ENCODE measurements around the gene MRTFB. TPM values are rescaled to one million over a fixed set of nuclear protein-coding genes. Genes with fewer than 3 reads are reported as not detected.
"Not testable (repeated sequence)": the region's sequence is repeated elsewhere in the genome, so short reads cannot be mapped to it uniquely, and the experiment has no call there.

MRTFB gene
- total RNA-seq, 1 donor from 2014 or later = 83.1 TPM

DNA sequence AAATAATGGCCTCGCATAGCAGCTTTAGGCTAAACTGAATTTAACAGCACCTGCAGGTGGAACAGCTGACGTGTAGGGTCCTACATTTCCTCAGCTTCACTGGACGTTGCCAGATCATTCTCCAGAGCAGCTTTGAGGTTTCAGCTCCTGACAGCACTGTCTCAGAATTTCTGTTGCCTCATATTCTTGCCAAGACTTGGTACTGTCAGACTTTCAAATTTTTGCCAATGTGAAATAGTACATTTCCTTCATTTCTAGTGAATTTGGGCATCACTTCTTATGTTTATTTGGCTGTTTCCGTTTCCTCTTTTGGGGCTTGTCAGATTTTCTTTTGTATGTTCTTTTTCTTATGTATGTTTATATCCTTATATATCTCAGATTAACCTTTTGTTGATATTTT is 48.7 kb downstream of the MRTFB start:
- Mint-ChIP-seq H3K4me3 (ENCODE audit: low read depth) (no peak overlapping the region), H3K4me1 (ENCODE audit: low read depth) (peaks cover 7% of the 10 kb centered on the region), H3K27ac (no peak overlapping the region), H3K36me3 (ENCODE audit: insufficient read depth) (peaks cover 31% of the 10 kb centered on the region), H3K9me3 (ENCODE audit: low read depth) (peaks cover 3% of the 10 kb centered on the region), H3K27me3 (no peaks in the 10 kb centered on the region)
- TF ChIP-seq CTCF (IDR thresholded peaks at IDR 0.05; ENCODE audit: unreplicated experiment) = no peak
- no peak for DNase-seq (ENCODE audit: low spot score, unreplicated experiment)

DNA sequence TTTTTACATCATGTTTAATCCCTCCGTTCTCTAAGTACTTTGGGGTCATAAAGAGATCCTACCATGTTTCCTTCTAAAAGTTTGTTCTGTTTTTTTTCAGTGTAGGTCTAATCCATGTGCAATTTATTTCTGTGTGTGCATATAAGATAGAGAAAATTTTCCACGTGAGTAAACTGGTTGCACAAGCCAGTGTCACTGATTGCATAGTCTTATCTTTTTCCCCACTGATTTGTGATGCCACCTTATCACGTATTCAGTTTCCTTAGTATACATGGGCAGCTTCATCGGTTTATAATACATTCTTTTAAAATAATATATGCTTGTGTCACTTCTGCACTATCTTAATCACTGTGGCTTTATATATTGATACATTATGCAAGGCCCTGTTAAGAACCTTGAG is 49.2 kb downstream of the MRTFB start:
- H3K9me3 Mint-ChIP-seq (ENCODE audit: low read depth) = peaks cover 3% of the 10 kb centered on the region
- peak overlapping the region; percentile 2 for H3K27ac Mint-ChIP-seq
- peaks cover 13% of the 10 kb centered on the region for H3K4me1 Mint-ChIP-seq (ENCODE audit: low read depth)
- no peaks in the 10 kb centered on the region for H3K27me3 Mint-ChIP-seq
- H3K4me3 Mint-ChIP-seq (ENCODE audit: low read depth) = no peak overlapping the region
- no peak for TF ChIP-seq CTCF (IDR thresholded peaks at IDR 0.05; ENCODE audit: unreplicated experiment)
- DNase-seq (ENCODE audit: low spot score, unreplicated experiment) = no peak
- H3K36me3 Mint-ChIP-seq (ENCODE audit: insufficient read depth) = peaks cover 31% of the 10 kb centered on the region

GRCh38 chr16:14121142-14121541 is 50.0 kb downstream of the MRTFB start:
- no peak for DNase-seq (ENCODE audit: low spot score, unreplicated experiment)
- TF ChIP-seq CTCF (IDR thresholded peaks at IDR 0.05; ENCODE audit: unreplicated experiment) = no peak
- Mint-ChIP-seq H3K4me3 (ENCODE audit: low read depth) (no peak overlapping the region), H3K27me3 (no peaks in the 10 kb centered on the region), H3K36me3 (ENCODE audit: insufficient read depth) (peaks cover 29% of the 10 kb centered on the region), H3K4me1 (ENCODE audit: low read depth) (peaks cover 18% of the 10 kb centered on the region), H3K9me3 (ENCODE audit: low read depth) (peaks cover 3% of the 10 kb centered on the region), H3K27ac (no peak overlapping the region)

- peaks cover 23% of the 10 kb centered on the region for H3K4me1 Mint-ChIP-seq (ENCODE audit: low read depth)
- no peaks in the 10 kb centered on the region for H3K27me3 Mint-ChIP-seq
- H3K27ac Mint-ChIP-seq = no peak overlapping the region
- no peak overlapping the region for H3K4me3 Mint-ChIP-seq (ENCODE audit: low read depth)
- TF ChIP-seq CTCF (IDR thresholded peaks at IDR 0.05; ENCODE audit: unreplicated experiment) = no peak
- no peak for DNase-seq (ENCODE audit: low spot score, unreplicated experiment)
- peaks cover 29% of the 10 kb centered on the region for H3K36me3 Mint-ChIP-seq (ENCODE audit: insufficient read depth)
- peaks cover 3% of the 10 kb centered on the region for H3K9me3 Mint-ChIP-seq (ENCODE audit: low read depth)
Observed at GRCh38 chr16:14121872-14122271, 50.8 kb downstream of the MRTFB start.

DNA sequence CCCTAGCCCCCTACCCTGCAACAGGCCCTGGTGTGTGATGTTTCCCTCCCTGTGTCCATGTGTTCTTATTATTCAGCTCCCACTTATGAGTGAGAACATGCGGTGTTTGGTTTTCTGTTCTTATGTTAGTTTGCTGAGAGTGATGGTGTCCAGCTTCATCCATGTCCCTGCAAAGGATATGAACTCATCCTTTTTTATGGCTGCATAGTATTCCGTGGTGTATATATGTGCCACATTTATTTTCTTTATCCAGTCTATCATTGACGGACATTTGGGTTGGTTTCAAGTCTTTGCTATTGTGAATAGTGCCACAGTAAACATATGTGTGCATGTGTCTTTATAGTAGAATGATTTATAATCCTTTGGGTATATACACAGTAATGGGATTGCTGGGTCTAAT is 51.3 kb downstream of the MRTFB start:
- H3K36me3 Mint-ChIP-seq (ENCODE audit: insufficient read depth) = peaks cover 28% of the 10 kb centered on the region
- DNase-seq (ENCODE audit: low spot score, unreplicated experiment); H3K4me3 Mint-ChIP-seq (ENCODE audit: low read depth); H3K27ac Mint-ChIP-seq; H3K9me3 Mint-ChIP-seq (ENCODE audit: low read depth); H3K27me3 Mint-ChIP-seq: not testable (repeated sequence)
- peaks cover 23% of the 10 kb centered on the region for H3K4me1 Mint-ChIP-seq (ENCODE audit: low read depth)

DNA sequence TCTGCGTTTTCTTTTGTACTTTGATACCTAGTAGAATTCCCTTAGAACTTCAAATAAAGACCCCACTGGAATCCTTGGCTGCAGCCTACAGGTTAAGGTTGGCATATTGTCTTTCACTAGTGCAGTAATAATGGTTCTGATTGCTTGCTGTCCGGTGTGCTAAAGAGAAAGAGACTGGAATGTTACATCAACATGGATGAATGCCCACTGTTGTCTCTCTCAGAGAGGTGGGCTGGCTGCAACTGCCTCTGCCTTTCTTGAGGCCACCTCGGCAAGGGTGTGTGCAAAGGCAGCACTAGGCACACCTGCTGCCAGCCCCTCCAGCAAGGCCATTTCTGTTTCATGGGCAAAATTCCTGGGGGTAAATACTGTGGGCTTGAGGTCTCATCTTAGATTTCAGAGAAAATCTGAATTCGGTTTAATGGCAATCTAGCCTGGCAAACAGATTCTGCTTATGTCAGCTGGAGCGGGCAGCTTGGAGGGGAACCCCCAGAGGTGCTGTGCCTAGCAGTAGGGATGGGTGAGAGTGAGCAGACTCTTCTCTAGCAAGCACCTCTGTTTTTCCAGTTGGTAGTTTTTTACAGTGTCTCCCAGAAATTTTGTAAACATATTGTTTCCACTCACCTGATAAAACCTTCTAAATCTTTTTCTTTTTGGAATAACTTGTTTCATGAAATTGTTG is 54.0 kb downstream of the MRTFB start:
- peaks cover 23% of the 10 kb centered on the region for H3K4me1 Mint-ChIP-seq (ENCODE audit: low read depth)

More for the DNA sequence above, 54.0 kb downstream of the MRTFB start:
- TF ChIP-seq CTCF (IDR thresholded peaks at IDR 0.05; ENCODE audit: unreplicated experiment) = no peak
- peaks cover 11% of the 10 kb centered on the region for H3K9me3 Mint-ChIP-seq (ENCODE audit: low read depth)
- no peaks in the 10 kb centered on the region for H3K27me3 Mint-ChIP-seq
- peak overlapping the region; percentile 62 for H3K27ac Mint-ChIP-seq
- peaks cover 34% of the 10 kb centered on the region for H3K36me3 Mint-ChIP-seq (ENCODE audit: insufficient read depth)
- no peak for DNase-seq (ENCODE audit: low spot score, unreplicated experiment)
- no peak overlapping the region for H3K4me3 Mint-ChIP-seq (ENCODE audit: low read depth)
